Body of pancreas (tissue), 4 donors: Measurements from ENCODE around the gene SV2B.

Experiments
- CTCF ChIP-seq, 7 experiments: fragments of 450-650 bp in 4 of 7; fragments of 200-600 bp in 3 of 7; sonication (generic) in 3 of 7; IDR thresholded peaks; one replicate each; pipeline ENCODE4 v1.5.1; 2016 to 2019; ENCODE audit warnings: antibody characterized with exemption in 7 of 7
- POLR2A ChIP-seq, 3 donors: fragments of 450-650 bp; IDR thresholded peaks; one replicate each; pipeline ENCODE4 v1.6.1; 2016; ENCODE audit warnings: antibody characterized with exemption in 3 of 3, mild to moderate bottlenecking in 2 of 3

GRCh38 chr15:91265416-91265940, 165.4 kb downstream of the SV2B start:
- TF ChIP-seq CTCF (IDR thresholded peaks at IDR 0.05) = no peak
- no peak for TF ChIP-seq POLR2A (IDR thresholded peaks at IDR 0.05)
